GM12875 (cell line): ENCODE measurements around the gene ZNF33B.
"Not testable (repeated sequence)": the region's sequence is repeated elsewhere in the genome, so short reads cannot be mapped to it uniquely, and the experiment has no call there.

Experiments used
- H3K4me3 ChIP-seq: one replicate; pipeline ENCODE4 v1.5.1; 2011; ENCODE audit warnings: low read depth, low read length, control low read depth
- TF ChIP-seq, protein P1 (sequence below): IDR thresholded peaks from 2 replicates; pipeline ENCODE4 v1.5.1; 2011; ENCODE audit warnings: low read depth, mild to moderate bottlenecking, control low read depth, inconsistent platforms, low read length, moderate library complexity, borderline replicate concordance; ENCODE audit not compliant: insufficient read depth

ZNF33B gene

DNA sequence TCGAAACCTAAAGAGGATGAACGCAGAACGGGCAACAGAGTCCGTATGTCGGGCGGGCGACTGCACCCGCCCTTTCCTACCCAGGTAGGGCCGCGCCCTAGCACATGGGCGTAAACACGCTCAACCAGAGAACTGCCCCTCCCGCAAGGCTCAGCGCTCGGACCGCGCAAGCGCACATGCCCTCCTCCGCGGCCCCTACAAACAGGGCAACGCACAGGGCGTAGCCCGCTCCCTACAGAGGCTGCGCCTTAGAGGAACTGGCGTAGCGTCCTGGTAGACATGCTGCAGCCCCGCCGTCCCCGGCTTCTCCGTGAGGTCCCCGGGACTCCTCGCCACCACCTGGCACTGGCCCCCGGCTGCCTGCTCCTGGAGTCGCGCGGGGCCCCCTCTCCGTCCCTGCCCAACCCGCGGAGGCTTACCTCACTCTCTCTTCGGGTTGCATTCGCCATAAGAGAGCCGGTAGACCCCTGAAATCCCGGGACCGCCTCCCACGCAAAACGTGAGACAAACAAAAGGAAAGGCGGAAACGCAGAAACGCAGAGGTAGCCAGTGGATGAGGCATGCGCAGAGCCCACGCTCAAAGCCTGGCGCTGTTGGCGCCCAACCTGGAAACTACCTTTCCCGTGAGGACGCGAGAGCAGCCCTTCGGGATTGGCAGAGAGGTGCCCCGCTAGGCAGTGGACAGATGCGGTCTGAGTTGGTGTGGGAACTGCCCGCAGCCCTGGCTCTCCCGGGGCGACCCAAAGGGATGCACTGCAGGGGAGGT lies at the start of gene ZNF33B:
ZNF33B (minus strand) TSS at position 516 of the 766 bp plus-strand sequence. CDS start 1,642 bp downstream, outside the sequence.
- peak within 1 kb of the TSS; percentile 74 for H3K4me3 ChIP-seq
- TF ChIP-seq, protein P1, sequence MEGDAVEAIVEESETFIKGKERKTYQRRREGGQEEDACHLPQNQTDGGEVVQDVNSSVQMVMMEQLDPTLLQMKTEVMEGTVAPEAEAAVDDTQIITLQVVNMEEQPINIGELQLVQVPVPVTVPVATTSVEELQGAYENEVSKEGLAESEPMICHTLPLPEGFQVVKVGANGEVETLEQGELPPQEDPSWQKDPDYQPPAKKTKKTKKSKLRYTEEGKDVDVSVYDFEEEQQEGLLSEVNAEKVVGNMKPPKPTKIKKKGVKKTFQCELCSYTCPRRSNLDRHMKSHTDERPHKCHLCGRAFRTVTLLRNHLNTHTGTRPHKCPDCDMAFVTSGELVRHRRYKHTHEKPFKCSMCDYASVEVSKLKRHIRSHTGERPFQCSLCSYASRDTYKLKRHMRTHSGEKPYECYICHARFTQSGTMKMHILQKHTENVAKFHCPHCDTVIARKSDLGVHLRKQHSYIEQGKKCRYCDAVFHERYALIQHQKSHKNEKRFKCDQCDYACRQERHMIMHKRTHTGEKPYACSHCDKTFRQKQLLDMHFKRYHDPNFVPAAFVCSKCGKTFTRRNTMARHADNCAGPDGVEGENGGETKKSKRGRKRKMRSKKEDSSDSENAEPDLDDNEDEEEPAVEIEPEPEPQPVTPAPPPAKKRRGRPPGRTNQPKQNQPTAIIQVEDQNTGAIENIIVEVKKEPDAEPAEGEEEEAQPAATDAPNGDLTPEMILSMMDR = no peak

DNA sequence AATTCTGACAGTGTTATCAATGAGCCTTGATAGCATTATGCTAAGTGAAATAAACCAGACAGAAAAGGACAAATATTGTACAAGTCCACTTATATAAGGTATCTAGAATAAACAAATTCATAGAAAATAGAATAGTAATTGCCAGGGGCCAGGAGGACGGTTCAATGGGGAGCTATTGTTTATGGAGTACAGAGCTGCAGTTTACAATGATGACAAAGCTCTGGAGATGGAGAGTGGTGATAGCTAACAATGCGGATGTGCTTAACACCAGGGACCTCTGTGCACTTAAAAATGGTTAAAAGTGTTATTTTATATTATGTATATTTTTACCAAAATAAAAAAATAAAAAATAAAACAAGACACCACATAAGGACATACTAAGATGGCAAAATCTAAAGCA lies 46.1 kb upstream of the ZNF33B start:
- TF ChIP-seq, protein P1 = no peak
- H3K4me3 ChIP-seq = no peak overlapping the region

DNA sequence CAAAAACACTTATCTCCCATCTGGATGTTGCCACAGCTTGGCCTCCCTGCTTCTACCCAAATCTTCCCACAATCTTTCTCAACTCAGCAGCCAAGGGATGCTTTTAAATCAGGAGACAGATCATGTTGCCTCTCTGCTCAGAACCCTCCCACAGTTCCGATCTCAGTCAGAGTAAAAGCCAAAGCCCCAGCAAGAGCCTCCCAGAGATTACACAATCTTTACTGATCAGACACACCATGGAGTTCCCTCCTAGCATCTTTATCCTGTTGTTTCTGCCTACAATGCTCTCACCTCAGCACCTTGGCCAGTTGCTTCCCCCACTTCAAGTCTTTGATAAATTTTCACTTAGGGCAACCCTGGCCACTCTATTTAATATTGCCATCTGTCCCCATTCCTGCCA lies 41.9 kb upstream of the ZNF33B start:
- H3K4me3 ChIP-seq = no peak overlapping the region
- TF ChIP-seq, protein P1 = no peak

DNA sequence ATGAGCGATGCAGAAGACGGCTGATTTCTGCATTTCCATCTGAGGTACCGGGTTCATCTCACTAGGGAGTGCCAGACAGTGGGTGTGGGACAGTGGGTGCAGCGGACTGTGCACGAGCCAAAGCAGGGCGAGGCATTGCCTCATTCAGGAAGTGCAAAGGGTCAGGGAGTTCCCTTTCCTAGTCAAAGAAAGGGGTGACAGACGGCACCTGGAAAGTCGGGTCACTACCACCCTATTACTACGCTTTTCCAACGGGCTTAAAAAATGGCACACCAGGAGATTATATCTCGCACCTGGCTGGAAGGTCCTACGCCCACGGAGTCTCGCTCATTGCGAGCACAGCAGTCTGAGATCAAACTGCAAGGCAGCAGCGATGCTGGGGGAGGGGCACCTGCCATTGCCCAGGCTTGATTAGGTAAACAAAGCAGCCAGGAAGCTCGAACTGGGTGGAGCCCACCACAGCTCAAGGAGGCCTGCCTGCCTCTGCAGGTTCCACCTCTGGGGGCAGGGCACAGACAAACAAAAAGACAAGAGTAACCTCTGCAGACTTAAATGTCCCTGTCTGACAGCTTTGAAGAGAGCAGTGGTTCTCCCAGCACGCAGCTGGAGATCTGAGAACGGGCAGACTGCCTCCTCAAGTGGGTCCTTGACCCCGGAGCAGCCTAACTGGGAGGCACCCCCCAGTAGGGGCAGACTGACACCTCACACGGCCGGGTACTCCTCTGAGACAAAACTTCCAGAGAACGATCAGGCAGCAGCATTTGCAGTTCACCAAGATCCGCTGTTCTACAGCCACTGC lies 27.0 kb upstream of the ZNF33B start:
- H3K4me3 ChIP-seq = not testable (repeated sequence)

DNA sequence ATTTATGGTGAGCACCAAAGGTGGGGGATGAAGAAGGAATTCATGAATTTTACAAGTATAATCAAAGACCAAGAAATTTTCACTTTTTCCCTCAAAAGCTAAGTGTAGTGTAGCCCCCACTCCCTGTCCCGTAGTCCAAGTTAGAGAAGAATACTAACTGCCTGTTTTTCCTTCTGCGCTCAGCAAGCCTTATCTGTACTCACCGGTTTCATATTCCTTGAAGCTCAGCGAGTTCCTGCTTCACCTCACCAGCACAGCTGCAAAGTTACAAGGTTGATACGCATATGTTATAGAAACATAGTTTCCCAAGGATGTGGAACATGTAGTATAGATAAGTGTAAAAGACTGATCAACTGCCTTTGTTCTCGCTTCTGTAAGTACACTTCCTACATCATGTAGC lies 16.0 kb upstream of the ZNF33B start:
- TF ChIP-seq, protein P1 = no peak
- no peak overlapping the region for H3K4me3 ChIP-seq

DNA sequence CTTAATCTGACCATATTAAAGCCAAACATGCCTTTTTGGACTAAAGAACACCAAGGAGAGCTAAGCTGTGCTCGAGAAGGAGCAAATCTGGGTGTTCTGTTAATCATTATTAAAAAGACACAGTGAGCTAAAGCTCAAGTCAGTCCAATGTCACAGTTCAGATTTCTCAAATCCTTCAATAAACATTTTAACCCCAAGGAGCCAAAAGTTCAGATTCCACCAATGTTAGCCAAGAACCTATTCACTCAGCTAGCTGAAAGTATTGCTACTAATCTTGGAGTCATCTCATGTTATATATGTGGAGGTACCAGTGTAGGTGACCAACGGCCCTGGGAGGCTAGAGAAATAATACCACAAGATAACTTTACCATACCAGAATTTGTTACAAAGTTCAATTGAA lies 14.5 kb upstream of the ZNF33B start:
- no peak overlapping the region for H3K4me3 ChIP-seq
- TF ChIP-seq, protein P1 = no peak

DNA sequence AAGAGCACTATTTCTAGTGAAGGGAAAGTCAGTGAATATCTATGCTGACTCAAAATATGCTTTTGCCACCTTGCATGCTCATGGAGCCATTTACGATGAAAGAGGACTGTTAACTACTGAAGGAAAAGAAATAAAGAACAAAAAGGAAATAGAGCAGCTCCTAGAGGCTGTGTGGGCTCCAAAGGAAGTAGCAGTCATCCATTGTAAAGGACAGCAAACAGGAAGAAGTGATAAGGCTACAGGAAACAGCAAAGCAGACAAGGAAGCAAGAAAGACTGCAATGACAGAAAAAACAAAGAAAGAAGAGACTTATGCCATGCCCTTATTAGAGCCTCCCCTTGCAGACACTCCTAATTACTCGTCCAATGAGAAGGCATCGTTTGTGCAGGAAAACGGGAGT lies 12.0 kb upstream of the ZNF33B start:
- TF ChIP-seq, protein P1 = no peak
- no peak overlapping the region for H3K4me3 ChIP-seq
